HT1080 (cell line): ENCODE measurements around the gene HEMGN. TPM values are rescaled to one million over a fixed set of nuclear protein-coding genes. Genes with fewer than 3 reads are reported as not detected.
A peak's percentile ranks its signal among the peaks of the same experiment; 100 is the strongest.
"Not testable (repeated sequence)": the region's sequence is repeated elsewhere in the genome, so short reads cannot be mapped to it uniquely, and the experiment has no call there.

Source experiments
- DNase-seq: peaks from one replicate; pipeline ENCODE4 v3.0.0-alpha.2; 2015; ENCODE audit warnings: low read depth
- polyA plus RNA-seq, 2 experiments: library from polyadenylated mRNA; depleted of rRNA; stranded (reverse); fragments of >200 nt; gene quantifications; 2 replicates each; pipeline ENCODE4 v1.2.3, GENCODE V29; 2015
- total RNA-seq: library from RNA; depleted of rRNA; stranded (reverse); fragments of >200 nt; shearing (Covaris generic); gene quantifications from 2 replicates; pipeline ENCODE4 v1.2.3, GENCODE V29; 2014; rRNA removed

Gene HEMGN
- not detected in 2 replicates for total RNA-seq
- not detected in 2 replicates for polyA plus RNA-seq (2015; cell fraction: cytosol; rRNA removed)
- polyA plus RNA-seq (2015; cell fraction: nucleus; rRNA removed): not detected in 2 replicates

- no peak for DNase-seq
Observed at GRCh38 chr9:97938081-97938644, at the start of gene HEMGN. Gene HEMGN (minus strand): TSS chr9:97938172. CDS start chr9:97938136, 36 bp downstream.

GRCh38 chr9:97987487-97987886 lies 49.5 kb upstream of the HEMGN start:
- no peak for DNase-seq

- peak; percentile 38 for DNase-seq
Observed at GRCh38 chr9:97985058-97985861, 47.3 kb upstream of the HEMGN start.

GRCh38 chr9:97984188-97985057 lies 46.5 kb upstream of the HEMGN start:
- DNase-seq: peak; percentile 53

GRCh38 chr9:97983589-97984187 lies 45.7 kb upstream of the HEMGN start:
- peak; percentile 17 for DNase-seq

- DNase-seq: peak; percentile 90
Observed at GRCh38 chr9:97982683-97983588, 45.0 kb upstream of the HEMGN start, which contains the start of gene ANP32B. Gene ANP32B (plus strand): TSS chr9:97983341. CDS start chr9:97983556, 215 bp downstream.

GRCh38 chr9:97981846-97982682 lies 44.1 kb upstream of the HEMGN start:
- no peak for DNase-seq

GRCh38 chr9:97980918-97981845 lies 43.2 kb upstream of the HEMGN start:
- DNase-seq: no peak

- no peak for DNase-seq
Observed at GRCh38 chr9:97980479-97980803, 42.5 kb upstream of the HEMGN start.

- DNase-seq: no peak
Observed at GRCh38 chr9:97979788-97980478, 42.0 kb upstream of the HEMGN start.

- no peak for DNase-seq
Observed at GRCh38 chr9:97978371-97979130, 40.6 kb upstream of the HEMGN start.

- not testable (repeated sequence) for DNase-seq
Observed at GRCh38 chr9:97976633-97977032, 38.7 kb upstream of the HEMGN start.

- DNase-seq: no peak
Observed at GRCh38 chr9:97975376-97975775, 37.4 kb upstream of the HEMGN start.

GRCh38 chr9:97972753-97973152 lies 34.8 kb upstream of the HEMGN start:
- DNase-seq: no peak

GRCh38 chr9:97970165-97970564 lies 32.2 kb upstream of the HEMGN start:
- DNase-seq: no peak

GRCh38 chr9:97969014-97969413 lies 31.0 kb upstream of the HEMGN start:
- no peak for DNase-seq

GRCh38 chr9:97966493-97966892 lies 28.5 kb upstream of the HEMGN start:
- DNase-seq: no peak
